Liver (tissue), 3 donors: ENCODE data around the gene NAV2.

Experiments
- RAD21 ChIP-seq, 2 donors: IDR thresholded peaks; 2 replicates each; pipeline ENCODE4 v1.6.1; 2016; ENCODE audit warnings: antibody characterized with exemption in 2 of 2, mild to moderate bottlenecking in 2 of 2
- TAF1 ChIP-seq: conservative IDR thresholded peaks from 2 replicates; pipeline ENCODE4 v1.6.1; 2016; ENCODE audit warnings: antibody characterized with exemption, mild to moderate bottlenecking
- TF ChIP-seq, protein P1 (sequence below): fragments of 150-350 bp; IDR thresholded peaks from 2 replicates; pipeline ENCODE4 v1.5.1; 2017; ENCODE audit warnings: improper control_type of control experiment, low read depth, low read length; ENCODE audit not compliant: missing input control
- donor health status: healthy.
- donor health status: healthy.

DNA sequence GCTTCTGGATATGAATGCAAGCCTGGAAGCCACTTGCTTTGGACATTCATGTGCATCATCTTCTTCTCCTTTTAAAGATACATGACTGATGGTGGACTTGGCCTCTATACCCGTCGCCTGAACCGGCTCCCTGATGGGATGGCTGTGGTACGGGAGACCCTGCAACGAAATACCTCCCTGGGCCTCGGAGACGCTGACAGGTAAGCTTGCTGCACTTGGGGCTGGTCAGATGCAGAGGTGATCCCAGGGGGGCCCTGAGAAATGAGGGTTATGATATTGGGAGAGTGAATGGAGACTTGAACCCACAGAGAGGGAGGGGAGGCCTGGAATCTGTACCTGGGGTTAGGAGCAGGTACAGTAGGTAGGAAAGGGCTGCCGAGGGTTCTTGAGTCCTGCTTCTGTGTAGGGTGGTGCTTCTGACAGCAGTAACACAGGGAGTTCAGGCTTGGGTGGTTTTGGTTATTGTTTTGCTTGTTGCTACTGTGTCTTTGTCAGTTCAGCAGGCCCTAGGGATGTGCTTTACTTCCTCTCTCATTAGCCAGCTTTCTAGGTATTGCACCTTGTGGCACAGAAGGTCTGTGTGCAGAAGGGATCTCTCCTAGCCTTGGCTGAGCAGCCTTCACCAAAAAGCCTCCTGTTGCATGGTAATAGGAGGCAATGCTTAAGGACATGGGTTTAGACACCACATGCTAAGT is 271.6 kb downstream of the NAV2 start:
- TF ChIP-seq, protein P1, sequence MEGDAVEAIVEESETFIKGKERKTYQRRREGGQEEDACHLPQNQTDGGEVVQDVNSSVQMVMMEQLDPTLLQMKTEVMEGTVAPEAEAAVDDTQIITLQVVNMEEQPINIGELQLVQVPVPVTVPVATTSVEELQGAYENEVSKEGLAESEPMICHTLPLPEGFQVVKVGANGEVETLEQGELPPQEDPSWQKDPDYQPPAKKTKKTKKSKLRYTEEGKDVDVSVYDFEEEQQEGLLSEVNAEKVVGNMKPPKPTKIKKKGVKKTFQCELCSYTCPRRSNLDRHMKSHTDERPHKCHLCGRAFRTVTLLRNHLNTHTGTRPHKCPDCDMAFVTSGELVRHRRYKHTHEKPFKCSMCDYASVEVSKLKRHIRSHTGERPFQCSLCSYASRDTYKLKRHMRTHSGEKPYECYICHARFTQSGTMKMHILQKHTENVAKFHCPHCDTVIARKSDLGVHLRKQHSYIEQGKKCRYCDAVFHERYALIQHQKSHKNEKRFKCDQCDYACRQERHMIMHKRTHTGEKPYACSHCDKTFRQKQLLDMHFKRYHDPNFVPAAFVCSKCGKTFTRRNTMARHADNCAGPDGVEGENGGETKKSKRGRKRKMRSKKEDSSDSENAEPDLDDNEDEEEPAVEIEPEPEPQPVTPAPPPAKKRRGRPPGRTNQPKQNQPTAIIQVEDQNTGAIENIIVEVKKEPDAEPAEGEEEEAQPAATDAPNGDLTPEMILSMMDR: no peak
- TF ChIP-seq TAF1 (no peak), RAD21 (IDR thresholded peaks at IDR 0.05) (no peak)
